NT2/D1 (cell line): ENCODE results near the gene FFAR1.

Experiments
- SUZ12 ChIP-seq: IDR thresholded peaks from 2 replicates; pipeline ENCODE4 v1.6.1; 2011; ENCODE audit not compliant: insufficient read length, insufficient read depth; ENCODE audit errors: extremely low read depth
- YY1 ChIP-seq: IDR thresholded peaks from 2 replicates; pipeline ENCODE4 v1.6.1; 2011; ENCODE audit not compliant: insufficient read length, insufficient read depth
- ZNF274 ChIP-seq: IDR thresholded peaks from 2 replicates; pipeline ENCODE4 v1.6.1; 2011; ENCODE audit warnings: mild to moderate bottlenecking, low read depth, low read length

- TF ChIP-seq YY1: no peak
- no peak for TF ChIP-seq ZNF274
- no peak for TF ChIP-seq SUZ12
Measured at GRCh38 chr19:35388277-35389054, 40.8 kb downstream of the FFAR1 start.
